ENCODE measurements around the gene KCTD10.

- TF ChIP-seq CTCF (IDR thresholded peaks at IDR 0.05; ENCODE audit: low read depth, low read length): no peak
- TF ChIP-seq EZH2phosphoT487 (IDR thresholded peaks at IDR 0.05; ENCODE audit: low read depth): no peak
Observed at GRCh38 chr12:109504068-109504467, 27.0 kb upstream of the KCTD10 start.

All from OCI-LY3 (cell line).